Stimulated activated CD4-positive, alpha-beta T cell treated with anti-CD3 and anti-CD28 coated beads, TNF-alpha, amount 100 ng/mL, for 48 hours (primary cell): Measurements from ENCODE around the gene VAV1.
"Not testable (repeated sequence)": the region's sequence is repeated elsewhere in the genome, so short reads cannot be mapped to it uniquely, and the experiment has no call there.

Experiments
- DNase-seq, 3 donors: peaks; one replicate each; pipeline ENCODE4 v3.0.0-alpha.2; 2020; ENCODE audit warnings: low read depth in 3 of 3

The VAV1 gene

DNA sequence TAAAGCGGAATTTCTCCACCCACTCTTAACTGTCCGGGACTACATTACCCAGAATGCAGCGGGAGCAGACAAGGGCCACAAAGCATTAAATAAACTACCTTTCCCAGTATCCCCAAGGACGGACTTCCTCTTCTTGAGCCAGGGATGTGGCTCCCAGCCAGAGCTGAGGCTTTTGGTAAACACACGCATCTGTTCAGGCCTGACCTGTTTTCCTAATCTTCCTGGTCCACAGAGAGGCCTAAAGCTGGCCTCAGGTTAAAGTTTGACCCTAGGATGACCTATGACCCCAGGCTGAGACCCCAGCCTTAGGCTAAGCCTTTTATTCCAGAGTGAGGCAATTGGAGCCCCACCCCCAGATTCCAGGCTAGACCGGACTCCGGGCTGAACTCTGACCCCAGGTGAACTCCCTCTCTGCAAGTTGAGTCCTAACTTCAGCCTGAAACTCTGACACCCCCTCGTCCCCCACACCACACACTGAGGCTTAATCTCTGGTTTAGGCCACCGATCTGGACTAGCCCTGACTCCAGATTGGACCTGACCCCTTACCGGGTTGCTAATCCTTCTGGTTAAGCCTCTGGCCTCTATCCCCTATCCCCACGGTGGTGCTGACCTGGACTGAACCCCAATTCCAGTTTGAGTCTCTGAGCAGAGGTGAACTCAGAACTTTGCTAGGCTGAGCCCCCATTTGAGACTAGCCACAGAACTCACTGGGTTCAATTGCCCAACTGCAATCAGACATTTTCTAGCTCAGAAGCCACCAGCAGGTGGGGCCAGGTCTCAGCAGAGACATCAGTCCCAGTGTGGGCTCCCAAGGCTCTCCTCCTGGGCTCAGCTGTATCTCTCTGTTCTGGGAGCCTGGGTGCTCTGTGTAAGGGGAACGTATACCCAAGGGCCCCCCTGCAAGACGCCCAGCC, 34.4 kb upstream of the VAV1 start:
- peak; percentile 59 to 76 (median 72) for DNase-seq

DNA sequence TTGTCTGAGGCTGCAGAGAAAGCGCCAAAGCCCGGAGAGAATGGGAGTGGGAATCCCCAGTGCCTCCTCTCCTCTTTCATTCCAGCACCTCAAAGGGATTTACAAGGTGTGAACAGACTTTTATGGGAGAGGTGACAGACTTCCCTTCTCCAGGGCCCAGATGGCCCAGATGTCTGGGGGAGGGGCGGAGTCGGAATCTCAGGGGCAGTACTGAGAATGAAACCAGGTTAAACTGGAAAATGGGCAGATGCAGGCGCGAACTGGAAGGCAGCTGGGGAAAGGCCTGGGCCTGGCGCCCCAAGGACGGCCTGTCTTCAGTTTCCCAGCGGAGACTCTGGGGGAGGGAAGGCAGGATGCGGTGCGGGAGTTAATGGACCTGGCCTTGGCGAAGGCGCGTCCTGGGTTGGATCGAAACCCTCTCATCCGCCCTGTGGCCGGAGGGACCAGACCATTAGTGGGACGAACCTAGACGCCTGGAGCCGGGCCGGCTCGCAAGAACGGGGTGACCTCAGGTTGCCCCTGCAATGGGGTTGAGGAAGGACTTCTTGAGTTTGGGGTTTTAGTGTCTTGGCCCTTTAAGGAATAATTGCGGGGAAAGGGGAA, 33.6 kb upstream of the VAV1 start:
- DNase-seq, result peak in 1 of 3 donors; percentile 21

DNA sequence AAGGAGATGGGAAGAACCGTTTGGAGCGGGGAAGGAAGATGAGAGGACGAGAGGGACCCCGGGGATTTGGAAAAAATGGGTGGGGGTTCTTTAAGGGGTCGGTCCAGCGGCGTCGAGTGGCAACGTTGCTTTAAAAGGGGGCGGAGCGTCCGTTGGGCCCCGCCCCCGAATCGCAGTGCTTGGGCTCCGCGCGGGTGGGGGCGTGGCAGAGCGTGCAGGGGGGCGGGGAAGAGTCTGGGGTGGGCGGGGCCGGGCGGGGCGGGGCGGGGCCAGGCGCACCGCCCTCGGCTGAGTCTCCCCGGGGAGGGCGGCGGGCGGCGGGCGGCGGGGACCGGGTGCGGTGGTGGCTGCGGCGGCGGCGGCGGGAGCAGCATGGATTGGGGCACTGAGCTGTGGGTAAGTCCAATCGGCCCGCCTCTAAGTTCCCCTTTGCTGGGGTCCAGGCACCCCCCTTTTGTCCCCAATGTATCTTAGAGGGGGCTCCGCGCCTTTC, 33.1 kb upstream of the VAV1 start, which contains the start of gene TRIP10:
Gene TRIP10, plus strand, starts transcription at position 291 of the 493 bp plus-strand sequence. Its CDS starts 82 bp downstream, at position 373.
- DNase-seq, result peak; percentile 65 to 80 (median 74)

DNA sequence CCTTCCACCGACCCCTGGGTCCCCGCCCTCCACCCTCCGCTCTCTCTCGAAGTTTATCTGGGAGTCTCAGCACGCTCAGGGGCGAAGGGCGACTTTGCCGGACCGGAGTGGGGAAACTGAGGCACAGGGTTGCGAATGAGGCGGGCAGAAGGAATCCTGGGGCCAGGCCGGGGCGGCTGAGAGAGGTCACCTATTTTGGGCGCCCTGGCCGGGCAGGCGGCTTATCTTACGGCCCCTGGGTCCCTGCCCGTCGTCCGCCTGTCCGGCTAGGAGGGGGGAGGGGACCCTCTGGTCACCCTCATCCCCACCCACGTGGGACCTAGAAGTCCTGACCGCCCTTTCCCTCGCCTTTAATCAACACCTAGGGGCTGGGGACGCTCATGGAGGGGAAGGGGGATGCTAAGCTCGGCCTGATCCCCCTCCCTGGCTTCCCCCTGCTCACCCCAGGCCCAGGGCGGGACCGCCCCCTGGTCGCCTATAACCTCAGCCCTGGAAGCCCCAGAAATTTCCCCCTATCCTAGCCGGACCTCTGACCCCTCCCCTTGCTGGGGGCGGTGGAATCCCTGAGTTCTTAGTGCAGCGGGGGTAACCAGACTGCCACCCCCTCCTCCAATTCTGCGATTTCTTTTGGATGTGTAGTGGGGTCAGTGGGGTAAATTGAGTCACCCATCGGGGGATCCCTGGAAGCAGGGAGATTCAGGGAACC, 32.5 kb upstream of the VAV1 start:
- peak in 1 of 3 donors; percentile 11 for DNase-seq

DNA sequence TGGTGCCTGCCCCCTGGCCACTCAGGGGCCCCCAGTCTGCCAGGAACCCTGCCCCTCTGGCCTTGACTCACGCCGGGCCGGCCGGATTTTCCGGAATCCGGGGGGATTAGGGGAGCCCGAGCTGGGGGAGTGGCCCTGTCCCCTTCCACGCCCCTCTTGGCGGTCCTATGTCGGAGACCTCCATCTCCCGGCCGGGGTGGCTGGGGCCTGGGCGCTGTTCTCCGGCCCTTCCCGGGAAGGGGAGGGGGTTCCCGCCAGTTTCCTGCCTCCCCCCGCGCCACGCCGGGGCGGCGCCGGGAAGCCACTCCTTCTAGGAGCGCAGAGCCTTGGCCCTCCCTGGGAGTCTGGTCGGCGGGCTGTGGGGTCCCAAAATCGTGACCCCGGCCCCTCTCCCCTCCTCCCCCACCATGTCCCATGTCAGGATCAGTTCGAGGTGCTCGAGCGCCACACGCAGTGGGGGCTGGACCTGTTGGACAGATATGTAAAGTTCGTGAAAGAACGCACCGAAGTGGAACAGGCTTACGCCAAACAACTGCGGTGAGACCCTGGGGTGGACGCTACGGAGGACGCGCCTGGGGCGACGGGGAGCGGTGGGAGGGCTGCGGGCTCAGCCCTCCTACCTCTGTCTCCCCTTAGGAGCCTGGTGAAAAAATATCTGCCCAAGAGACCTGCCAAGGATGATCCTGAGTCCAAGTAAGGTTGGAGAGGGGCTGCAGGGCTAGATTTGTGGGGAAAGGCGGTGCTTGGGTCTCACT, 31.7 kb upstream of the VAV1 start:
- DNase-seq, result no peak

DNA sequence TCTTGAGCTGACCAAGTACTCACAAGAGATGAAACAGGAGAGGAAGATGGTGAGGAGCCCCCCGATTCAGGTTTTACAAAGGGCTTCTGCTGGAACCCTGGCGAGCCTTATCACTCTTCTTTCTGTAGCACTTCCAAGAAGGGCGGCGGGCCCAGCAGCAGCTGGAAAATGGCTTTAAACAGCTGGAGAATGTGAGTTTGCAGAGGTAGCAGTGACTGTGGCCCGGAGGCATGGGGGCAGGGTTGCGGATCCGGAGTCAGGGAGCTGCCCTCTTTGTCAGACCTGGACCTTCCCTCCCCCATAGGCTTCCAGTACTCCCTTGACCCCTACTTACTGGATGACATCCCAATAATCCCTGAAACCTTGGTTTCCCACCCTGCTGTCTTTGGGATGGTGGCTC, 29.4 kb upstream of the VAV1 start:
- DNase-seq, result no peak

DNA sequence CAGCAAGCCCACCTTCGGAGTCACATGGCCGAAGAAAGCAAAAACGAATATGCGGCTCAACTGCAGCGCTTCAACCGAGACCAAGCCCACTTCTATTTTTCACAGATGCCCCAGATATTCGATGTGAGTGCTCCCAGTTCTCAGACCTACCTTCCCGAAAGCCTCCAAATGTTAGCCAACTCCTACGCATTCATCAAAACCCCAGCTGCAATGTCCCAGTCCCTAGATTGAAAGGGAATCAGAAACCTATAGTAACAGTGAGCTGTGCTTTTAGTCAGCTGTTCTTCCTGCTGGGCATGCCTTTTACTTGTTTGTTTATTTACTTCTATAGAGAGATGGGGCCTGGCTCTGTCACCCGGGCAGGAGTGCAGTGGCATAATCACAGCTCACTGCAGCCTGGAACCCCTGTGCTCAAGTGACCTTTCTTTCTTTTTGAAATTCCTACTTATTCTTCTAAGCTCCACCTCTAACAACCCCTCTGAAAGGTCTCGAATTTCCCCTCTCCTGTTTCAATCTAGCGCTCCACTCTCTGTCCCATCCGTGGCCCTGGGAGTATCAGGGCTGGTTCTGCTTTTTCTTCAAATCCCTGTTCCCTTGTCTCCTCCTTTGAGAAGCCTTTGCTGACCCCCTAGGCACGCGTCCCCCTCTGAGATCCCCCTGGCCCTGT, 28.7 kb upstream of the VAV1 start:
- DNase-seq, result no peak

DNA sequence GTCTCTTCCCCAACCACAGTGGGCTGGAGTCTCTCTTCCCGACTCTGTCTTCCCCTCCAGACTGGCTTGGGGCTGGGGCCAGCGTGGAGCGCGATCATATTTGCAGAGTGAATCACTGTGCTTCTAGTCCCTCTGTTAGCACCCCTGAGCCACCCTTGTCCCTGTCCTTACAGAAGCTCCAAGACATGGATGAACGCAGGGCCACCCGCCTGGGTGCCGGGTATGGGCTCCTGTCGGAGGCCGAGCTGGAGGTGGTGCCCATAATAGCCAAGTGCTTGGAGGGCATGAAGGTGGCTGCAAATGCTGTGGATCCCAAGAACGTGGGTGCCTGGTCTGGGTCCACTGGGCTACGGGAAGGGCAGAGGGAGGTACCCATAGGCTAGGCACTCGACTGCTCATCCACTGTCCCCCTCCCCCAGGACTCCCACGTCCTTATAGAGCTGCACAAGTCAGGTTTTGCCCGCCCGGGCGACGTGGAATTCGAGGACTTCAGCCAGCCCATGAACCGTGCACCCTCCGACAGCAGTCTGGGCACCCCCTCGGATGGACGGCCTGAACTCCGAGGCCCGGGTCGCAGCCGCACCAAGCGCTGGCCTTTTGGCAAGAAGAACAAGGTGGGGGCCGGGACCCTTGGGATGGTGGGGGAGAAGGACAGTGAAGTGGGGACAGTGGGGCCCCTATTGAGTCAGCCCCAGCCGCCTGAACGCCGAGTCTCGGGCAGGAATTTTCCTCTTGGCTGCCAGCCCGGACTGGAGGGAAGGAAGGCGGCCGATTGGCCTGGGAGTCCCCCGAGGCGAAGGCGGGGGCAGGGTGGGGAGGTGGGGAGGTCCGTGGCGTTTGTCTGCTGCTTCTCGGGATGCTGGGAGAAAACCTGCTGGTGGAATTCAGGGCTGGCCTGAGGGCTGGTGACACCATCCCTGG, 27.9 kb upstream of the VAV1 start:
- no peak for DNase-seq

DNA sequence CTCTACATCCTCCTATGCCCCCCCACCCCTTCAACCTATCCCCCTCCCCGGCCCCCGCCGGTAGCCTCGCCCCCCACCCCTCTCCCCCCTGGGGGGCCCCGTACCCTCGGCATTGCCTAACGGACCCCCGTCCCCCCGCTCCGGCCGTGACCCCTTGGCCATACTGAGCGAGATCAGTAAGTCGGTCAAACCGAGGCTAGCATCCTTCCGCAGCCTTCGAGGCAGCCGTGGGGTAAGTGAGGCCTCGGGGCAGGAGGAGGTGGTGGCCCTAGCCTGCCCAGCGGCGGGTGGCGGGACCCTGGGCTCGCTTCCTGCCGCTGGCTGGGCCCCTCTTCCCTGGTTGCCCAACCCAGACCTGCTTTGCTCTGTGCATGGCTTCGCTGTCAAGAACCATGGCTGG, 26.5 kb upstream of the VAV1 start:
- no peak for DNase-seq

DNA sequence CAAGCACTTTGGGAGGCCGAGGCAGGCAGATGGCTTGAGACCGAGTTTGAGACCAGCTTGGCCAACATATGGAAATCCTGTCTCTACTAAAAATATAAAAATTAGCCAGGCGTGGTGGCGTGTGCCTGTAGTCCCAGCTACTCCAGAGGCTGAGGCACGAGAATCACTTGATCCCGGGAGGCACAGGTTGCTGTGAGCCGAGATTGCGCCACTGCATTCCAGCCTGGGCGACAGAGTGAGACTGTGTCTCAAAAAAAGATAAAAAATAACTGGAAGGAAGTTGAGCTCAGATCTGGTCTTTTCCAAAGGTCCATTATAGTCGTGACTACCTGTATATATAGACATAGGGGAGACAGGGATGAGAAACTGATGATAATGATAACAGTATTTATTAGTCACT, 24.0 kb upstream of the VAV1 start:
- not testable (repeated sequence) for DNase-seq

DNA sequence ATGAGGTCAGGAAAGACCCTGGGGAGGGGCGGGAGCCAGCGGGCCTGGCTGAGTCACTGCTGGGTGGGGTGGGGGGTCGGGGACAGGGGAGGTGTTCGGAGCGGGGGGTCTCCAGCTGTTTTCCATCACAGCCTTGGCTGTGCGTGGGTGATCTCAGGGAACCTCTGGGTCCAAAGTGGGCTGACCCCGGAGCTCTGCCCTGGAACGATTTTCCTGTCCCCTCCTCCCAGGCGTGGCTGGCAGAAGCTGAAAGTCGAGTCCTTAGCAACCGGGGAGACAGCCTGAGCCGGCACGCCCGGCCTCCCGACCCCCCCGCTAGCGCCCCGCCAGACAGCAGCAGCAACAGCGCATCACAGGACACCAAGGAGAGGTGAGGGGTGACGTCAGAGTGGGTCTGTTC, 22.4 kb upstream of the VAV1 start:
- DNase-seq, result no peak

DNA sequence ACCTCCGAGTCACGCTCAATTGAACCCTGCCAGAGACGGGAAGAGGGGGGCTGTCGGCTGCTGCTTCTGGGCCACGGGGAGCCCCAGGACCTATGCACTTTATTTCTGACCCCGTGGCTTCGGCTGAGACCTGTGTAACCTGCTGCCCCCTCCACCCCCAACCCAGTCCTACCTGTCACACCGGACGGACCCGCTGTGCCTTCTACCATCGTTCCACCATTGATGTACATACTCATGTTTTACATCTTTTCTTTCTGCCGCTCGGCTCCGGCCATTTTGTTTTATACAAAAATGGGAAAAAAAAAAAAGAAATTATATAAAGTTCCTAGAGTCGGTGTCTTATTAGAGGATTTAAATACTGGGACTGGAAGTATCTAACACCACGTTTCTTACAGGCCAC, 21.3 kb upstream of the VAV1 start:
- no peak for DNase-seq

DNA sequence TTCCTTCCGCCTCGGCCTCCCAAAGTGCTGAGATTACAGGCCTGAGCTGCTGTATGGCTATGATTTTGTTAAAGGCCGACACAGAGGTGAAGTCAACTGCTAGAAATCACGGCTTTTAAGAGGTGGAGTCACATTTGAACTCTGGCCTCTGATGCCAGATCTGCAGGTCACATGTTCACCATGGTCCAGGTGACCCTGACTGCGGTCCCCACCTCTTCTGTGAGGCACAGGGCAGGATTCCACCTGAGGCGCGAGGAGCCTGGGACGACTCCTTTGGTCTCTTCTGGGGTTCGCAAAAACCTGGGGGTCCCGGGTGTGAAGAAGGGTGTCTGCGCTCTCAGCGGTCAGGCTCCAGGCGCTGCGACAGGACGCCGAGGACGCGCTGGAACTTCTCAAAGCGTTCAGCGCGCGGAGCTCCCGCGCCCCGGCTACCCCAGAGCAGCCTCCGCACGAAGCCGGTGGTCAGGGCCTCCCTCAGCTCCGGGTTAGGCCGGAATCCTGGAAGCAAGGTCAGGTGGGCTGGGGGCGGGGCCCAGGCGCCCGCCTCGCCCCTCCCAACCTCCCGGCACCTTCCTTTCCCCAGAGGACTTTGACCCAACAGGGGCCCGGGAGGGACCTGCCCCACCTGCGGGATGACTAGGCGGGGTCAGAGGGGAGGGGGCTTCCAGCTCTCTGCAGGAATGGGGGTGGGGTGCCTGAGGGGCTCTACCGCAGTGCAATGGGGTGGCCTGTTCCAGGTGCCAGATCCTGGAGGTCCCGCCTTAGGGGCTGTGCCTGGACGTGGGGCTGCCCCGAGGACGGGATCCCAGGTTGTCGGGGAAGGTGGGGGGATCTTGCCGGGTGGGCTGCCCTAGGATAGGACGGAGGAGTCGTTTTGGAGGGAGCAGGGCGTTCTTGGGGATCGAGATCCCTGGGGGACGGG, 20.0 kb upstream of the VAV1 start:
- DNase-seq, result no peak

DNA sequence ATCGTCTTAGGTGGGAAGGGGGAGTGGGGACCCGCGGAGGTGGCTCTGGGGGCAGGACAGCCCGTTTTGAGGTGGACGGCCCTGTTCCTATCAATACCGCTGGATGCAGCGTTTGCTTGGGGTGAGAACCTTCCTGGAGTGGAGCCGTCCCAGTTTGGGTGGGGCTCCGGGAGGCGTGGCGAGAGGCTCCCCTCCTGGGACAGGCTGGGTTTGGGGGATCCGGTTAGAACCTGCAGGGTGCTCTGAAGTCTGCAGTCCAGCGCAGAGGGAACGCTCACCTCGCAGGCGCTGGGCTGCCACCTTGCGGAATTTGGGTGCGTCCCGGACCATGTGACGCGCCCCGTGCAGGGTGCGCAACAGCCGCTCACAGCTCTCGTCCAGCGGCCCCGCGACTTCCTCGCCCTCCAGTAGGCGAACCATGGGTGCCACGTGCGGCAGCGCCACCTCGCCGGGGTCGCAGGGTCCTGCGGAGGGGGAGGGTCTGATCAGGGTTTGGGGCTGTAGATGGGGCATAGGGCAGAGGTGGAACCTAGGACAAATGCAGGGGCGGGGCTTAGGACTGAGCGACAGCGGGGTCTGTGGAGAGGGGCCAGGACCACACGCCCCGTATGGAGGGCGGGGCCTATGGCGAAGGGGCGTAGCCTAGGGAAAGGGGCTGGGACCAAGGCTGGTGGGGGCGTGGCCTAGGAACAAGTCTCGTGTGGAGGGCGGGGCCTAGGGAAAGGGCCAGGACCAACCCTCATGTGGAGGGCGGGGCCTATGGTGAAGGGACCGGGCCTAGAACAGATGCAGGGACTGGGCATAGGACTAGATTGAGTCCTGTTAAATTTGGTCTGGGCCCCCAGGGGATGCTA, 19.1 kb upstream of the VAV1 start:
- DNase-seq, result peak; percentile 78 to 93 (median 83)

DNA sequence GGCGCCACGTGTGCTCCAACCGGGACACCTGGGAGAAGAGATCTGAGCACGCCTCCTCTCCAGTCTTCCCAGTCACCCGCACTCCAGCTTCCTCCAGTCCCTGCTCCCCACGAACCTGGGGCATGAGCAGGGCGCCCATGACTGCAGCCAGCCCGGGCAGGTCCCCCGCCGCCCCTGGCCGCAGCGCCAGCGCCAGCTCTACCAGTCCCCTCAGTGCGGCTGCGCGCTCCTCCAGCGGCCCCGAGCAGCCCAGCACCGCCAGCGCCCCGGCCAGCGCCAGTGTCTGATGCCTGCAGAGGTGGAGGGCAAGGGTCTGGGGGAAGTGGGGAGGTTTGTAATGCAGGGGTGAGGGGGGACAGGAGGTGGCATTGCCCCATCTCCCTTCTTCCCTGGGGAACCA, 18.4 kb upstream of the VAV1 start:
- no peak for DNase-seq

DNA sequence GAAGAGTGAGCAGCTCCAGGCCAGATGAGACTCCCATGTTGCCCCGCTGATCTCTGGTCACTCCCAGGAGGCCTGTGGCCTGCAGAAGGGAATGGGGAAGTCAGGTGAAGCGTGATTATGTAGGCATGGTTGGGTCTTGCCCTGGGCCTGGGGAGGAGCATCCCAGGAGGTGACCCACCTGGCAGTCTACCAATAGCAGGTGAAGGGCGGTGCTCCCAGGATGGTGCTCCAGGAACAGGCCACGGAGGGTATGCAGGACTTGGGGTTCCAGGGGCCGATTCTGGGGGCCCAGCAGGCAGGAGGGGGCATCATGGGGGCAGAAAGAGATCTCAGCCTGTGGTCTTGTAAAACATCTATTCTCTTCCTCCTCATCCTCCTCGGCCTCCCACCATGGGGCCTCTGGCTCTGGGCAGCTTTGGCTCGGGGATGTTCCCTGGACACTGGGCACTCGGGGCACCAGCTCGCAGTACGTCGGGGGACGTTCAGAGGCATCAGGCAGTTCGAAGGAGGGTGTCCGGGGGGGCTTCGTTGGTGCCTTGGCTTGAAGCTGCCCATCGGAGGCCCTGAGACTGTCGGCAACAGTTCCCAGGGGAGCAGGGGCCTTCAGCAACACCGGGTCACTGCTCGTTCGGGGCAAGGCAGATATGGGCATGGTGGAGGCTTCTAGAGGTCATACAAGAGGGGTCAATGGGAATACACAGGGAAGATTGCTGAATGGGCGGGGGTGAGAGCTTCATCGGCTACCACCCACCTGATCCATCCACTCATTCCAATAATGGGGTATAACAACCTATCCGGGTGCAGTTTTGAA, 17.6 kb upstream of the VAV1 start:
- DNase-seq, result no peak

DNA sequence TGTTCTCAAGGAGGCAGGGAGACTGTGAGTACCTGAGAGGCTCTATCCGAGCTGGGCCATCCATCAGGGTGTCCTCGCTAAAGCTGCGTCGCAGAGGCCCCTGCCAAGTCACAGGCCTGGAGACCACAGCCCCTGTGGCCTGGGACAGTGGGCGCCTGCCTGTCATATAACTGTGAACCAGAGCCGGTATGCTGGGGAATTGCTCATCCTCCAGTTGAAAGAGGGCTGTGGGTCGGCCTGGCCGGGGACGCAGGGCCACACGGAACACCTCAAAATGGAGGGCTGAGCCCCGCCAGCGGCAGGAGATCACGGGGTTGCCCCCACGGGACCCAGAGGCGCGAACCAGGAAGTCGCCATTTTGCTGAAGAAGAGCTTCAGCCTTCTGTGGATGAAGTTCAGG, 11.9 kb upstream of the VAV1 start:
- no peak for DNase-seq
